ENCODE results near the gene PPP2R1B.

DNA sequence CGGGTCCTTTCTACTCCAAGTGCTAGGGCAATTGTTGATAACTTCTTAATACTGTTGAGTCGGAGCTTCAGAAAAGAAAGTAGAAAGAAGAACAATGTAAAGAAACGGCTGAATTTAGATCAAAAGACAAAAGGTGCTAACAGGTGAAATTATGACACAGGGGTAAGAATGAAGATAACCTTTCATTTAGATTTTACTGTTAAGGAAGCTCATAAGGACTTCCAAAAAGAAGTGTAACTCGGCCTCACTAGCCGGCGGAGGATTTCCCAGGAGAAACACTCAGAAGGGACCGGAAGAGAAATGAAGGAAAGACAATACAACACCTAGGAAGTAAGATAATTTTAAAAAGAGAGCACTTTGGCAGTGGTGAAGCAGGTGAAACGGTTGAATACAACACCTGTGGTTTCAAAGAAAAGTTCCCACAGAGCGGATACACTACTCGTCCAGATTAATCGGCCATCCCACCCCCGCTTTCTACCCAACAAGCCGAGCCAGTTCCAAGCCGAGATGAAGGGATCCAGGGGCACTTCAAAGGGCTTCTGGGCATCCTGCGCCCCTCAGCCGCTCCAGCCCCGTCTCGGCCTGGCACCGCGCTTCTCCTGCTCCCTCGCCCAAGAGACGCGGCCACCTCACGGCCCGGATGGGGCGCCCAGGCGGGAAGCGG, 737 bp downstream of the PPP2R1B start:
- TF ChIP-seq, protein P1, sequence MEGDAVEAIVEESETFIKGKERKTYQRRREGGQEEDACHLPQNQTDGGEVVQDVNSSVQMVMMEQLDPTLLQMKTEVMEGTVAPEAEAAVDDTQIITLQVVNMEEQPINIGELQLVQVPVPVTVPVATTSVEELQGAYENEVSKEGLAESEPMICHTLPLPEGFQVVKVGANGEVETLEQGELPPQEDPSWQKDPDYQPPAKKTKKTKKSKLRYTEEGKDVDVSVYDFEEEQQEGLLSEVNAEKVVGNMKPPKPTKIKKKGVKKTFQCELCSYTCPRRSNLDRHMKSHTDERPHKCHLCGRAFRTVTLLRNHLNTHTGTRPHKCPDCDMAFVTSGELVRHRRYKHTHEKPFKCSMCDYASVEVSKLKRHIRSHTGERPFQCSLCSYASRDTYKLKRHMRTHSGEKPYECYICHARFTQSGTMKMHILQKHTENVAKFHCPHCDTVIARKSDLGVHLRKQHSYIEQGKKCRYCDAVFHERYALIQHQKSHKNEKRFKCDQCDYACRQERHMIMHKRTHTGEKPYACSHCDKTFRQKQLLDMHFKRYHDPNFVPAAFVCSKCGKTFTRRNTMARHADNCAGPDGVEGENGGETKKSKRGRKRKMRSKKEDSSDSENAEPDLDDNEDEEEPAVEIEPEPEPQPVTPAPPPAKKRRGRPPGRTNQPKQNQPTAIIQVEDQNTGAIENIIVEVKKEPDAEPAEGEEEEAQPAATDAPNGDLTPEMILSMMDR (IDR thresholded peaks at IDR 0.05) = no peak
- TF ChIP-seq POLR2A (IDR thresholded peaks at IDR 0.05) = no peak
